Activated CD8-positive, alpha-beta memory T cell treated with anti-CD3 and anti-CD28 coated beads, Interleukin-2, amount 50 U/mL, for 24 hours (primary cell): Measurements from ENCODE around the gene PDP2.

ENCODE experiments used
- DNase-seq: peaks from one replicate; pipeline ENCODE4 v3.0.0-alpha.2; 2020; ENCODE audit errors: extremely low read depth

The PDP2 gene

GRCh38 chr16:66903544-66904427, 23.5 kb downstream of the PDP2 start:
- no peak for DNase-seq

GRCh38 chr16:66904428-66904845, 24.1 kb downstream of the PDP2 start:
- no peak for DNase-seq

GRCh38 chr16:66904846-66905632, 24.7 kb downstream of the PDP2 start:
- no peak for DNase-seq

GRCh38 chr16:66905633-66906539, 25.6 kb downstream of the PDP2 start:
- DNase-seq: no peak

- no peak for DNase-seq
These were observed 26.9 kb downstream of the PDP2 start for GRCh38 chr16:66906916-66907836.

- DNase-seq: no peak
These were observed 27.8 kb downstream of the PDP2 start for GRCh38 chr16:66908116-66908515.

- DNase-seq: no peak
These were observed 28.6 kb downstream of the PDP2 start for GRCh38 chr16:66908762-66909559.

GRCh38 chr16:66910175-66910940, 30.0 kb downstream of the PDP2 start:
- no peak for DNase-seq

GRCh38 chr16:66911112-66911511, 30.8 kb downstream of the PDP2 start:
- DNase-seq: no peak

GRCh38 chr16:66911801-66912200, 31.5 kb downstream of the PDP2 start:
- DNase-seq: no peak

GRCh38 chr16:66913081-66913480, 32.8 kb downstream of the PDP2 start:
- no peak for DNase-seq

GRCh38 chr16:66913711-66914110, 33.4 kb downstream of the PDP2 start:
- no peak for DNase-seq

- DNase-seq: no peak
These were observed 34.2 kb downstream of the PDP2 start for GRCh38 chr16:66914541-66914940.

GRCh38 chr16:66915041-66915440, 34.7 kb downstream of the PDP2 start:
- DNase-seq: no peak

GRCh38 chr16:66916518-66916917, 36.2 kb downstream of the PDP2 start:
- DNase-seq: no peak

GRCh38 chr16:66917741-66918140, 37.4 kb downstream of the PDP2 start:
- DNase-seq: no peak

GRCh38 chr16:66918355-66918754, 38.0 kb downstream of the PDP2 start:
- DNase-seq: no peak

GRCh38 chr16:66918803-66919568, 38.7 kb downstream of the PDP2 start, which contains the start of gene CDH16:
Gene CDH16 (minus strand): TSS chr16:66918885. CDS start chr16:66918065, 820 bp downstream.
- no peak for DNase-seq
